OCI-LY7 (cell line): ENCODE data around the gene USH1G. TPM values are rescaled to one million over a fixed set of nuclear protein-coding genes. Genes with fewer than 3 reads are reported as not detected.

Source experiments
- BruUV-seq: library from RNA; stranded (reverse); fragments of 400-500 nt; replicated peaks from 2 replicates; lab custom pipeline; 2021; lab: Mats Ljungman, UMichigan
- CTCF ChIA-PET: fragments of 300-600 bp; sonication (Branson Sonifier 250); formaldehyde crosslinking; loops from one replicate; lab custom pipeline; 2022; ENCODE audit warnings: antibody characterized with exemption; ENCODE audit not compliant: unreplicated experiment; lab: Charles Lee
- POLR2A ChIA-PET: fragments of 300-600 bp; sonication (Branson Sonifier 250); formaldehyde crosslinking; loops from one replicate; lab custom pipeline; 2022; ENCODE audit warnings: antibody characterized with exemption; lab: Charles Lee
- DNase-seq: peaks from one replicate; pipeline ENCODE4 v3.0.0-alpha.2; 2015; ENCODE audit warnings: low spot score
- H2AFZ ChIP-seq: fragments of 200-600 bp; sonication (generic), shearing (Covaris generic); 2 replicates; pipeline ENCODE4 v1.6.1; 2014; ENCODE audit warnings: mild to moderate bottlenecking, antibody characterized with exemption, low read length, moderate library complexity
- H3K27ac ChIP-seq: fragments of 200-600 bp; sonication (generic); 2 replicates; pipeline ENCODE4 v1.5.1; 2014; ENCODE audit warnings: mixed run types, low read depth, mild to moderate bottlenecking, moderate library complexity, low read length, inconsistent platforms; ENCODE audit not compliant: poor library complexity, severe bottlenecking
- H3K36me3 ChIP-seq: fragments of 200-600 bp; sonication (generic); 2 replicates; pipeline ENCODE4 v1.6.1; 2014; ENCODE audit warnings: mild to moderate bottlenecking, antibody characterized with exemption, low read length, moderate library complexity, mixed read lengths; ENCODE audit not compliant: insufficient read depth
- H3K4me1 ChIP-seq: fragments of 200-600 bp; sonication (generic); 2 replicates; pipeline ENCODE4 v1.5.1; 2014; ENCODE audit warnings: mild to moderate bottlenecking, low read length; ENCODE audit not compliant: insufficient read depth, poor library complexity, severe bottlenecking
- H3K4me2 ChIP-seq: fragments of 200-600 bp; sonication (generic); 2 replicates; pipeline ENCODE4 v1.6.1; 2014; ENCODE audit warnings: mild to moderate bottlenecking, low read length
- H3K4me3 ChIP-seq: fragments of 200-600 bp; sonication (generic); 2 replicates; pipeline ENCODE4 v1.5.1; 2014; ENCODE audit warnings: mild to moderate bottlenecking, low read depth, low read length; ENCODE audit not compliant: poor library complexity, severe bottlenecking
- H3K79me2 ChIP-seq: fragments of 200-600 bp; sonication (generic); 2 replicates; pipeline ENCODE4 v1.6.1; 2016; ENCODE audit warnings: low read depth, mild to moderate bottlenecking, low read length, moderate library complexity, mixed read lengths; ENCODE audit not compliant: insufficient read depth
- H3K9me2 ChIP-seq: fragments of 200-600 bp; sonication (generic); 2 replicates; pipeline ENCODE4 v1.6.1; 2016; ENCODE audit warnings: mild to moderate bottlenecking, low read length, mixed read lengths; ENCODE audit not compliant: insufficient read depth
- H3K9me3 ChIP-seq: fragments of 200-600 bp; sonication (generic); 2 replicates; pipeline ENCODE4 v1.6.1; 2014; ENCODE audit warnings: mild to moderate bottlenecking, mixed run types, low read length, mixed read lengths
- H4K20me1 ChIP-seq: fragments of 200-600 bp; sonication (generic); 2 replicates; pipeline ENCODE4 v1.6.1; 2014; ENCODE audit warnings: mild to moderate bottlenecking, antibody characterized with exemption, low read length, moderate library complexity, mixed read lengths; ENCODE audit not compliant: insufficient read depth
- CTCF ChIP-seq: fragments of 200-600 bp; sonication (generic); conservative IDR thresholded peaks from 2 replicates; pipeline ENCODE4 v1.5.1; 2014; ENCODE audit warnings: mild to moderate bottlenecking, antibody characterized with exemption, low read length, moderate library complexity, mixed read lengths
- EZH2phosphoT487 ChIP-seq: fragments of 200-600 bp; sonication (generic); IDR thresholded peaks from 2 replicates; pipeline ENCODE4 v1.6.1; 2018; ENCODE audit warnings: low read depth, borderline replicate concordance, mild to moderate bottlenecking, mixed run types, antibody characterized with exemption, low read length, moderate library complexity, mixed read lengths
- intact Hi-C: fragments of 100-400 bp; cut with micrococcal nuclease; formaldehyde crosslinking; loops from one replicate; pipeline ENCODE4 v1.10.0; 2022; ENCODE audit not compliant: unreplicated experiment
- total RNA-seq, 2 experiments: library from RNA; depleted of rRNA in 1 of 2; stranded (reverse); fragments of >200 nt in 1 of 2; shearing (Covaris generic) in 1 of 2; gene quantifications; 2 replicates each; pipeline ENCODE4 v1.2.3, GENCODE V29; 2014 to 2022

USH1G gene
- total RNA-seq, 2 experiments from 2014 or later: not detected

- CTCF ChIA-PET: no interaction called here
- Histone ChIP-seq H3K4me2 (no peak overlapping the region), H2AFZ (no peak overlapping the region), H3K27ac (no peak overlapping the region), H3K4me1 (no peaks in the 10 kb centered on the region), H3K9me3 (no peaks in the 10 kb centered on the region), H3K4me3 (no peak overlapping the region), H4K20me1 (no peaks in the 10 kb centered on the region), H3K79me2 (no peaks in the 10 kb centered on the region), H3K36me3 (no peaks in the 10 kb centered on the region), H3K9me2 (no peaks in the 10 kb centered on the region)
- intact Hi-C loops: no loop called here
- BruUV-seq: no TSS peak
- DNase-seq: no peak
- TF ChIP-seq EZH2phosphoT487: no peak
- no peak for TF ChIP-seq CTCF
- POLR2A ChIA-PET: no interaction called here
Measured at GRCh38 chr17:74952431-74953133, 29.5 kb upstream of the USH1G start.

GRCh38 chr17:74951680-74952421 is 28.8 kb upstream of the USH1G start:
- no peaks in the 10 kb centered on the region for H4K20me1 ChIP-seq

More at GRCh38 chr17:74951680-74952421, 28.8 kb upstream of the USH1G start:
- Histone ChIP-seq H3K36me3 (no peaks in the 10 kb centered on the region), H3K9me3 (no peaks in the 10 kb centered on the region), H2AFZ (no peak overlapping the region), H3K9me2 (no peaks in the 10 kb centered on the region), H3K79me2 (no peaks in the 10 kb centered on the region), H3K4me3 (no peak overlapping the region), H3K27ac (no peak overlapping the region), H3K4me2 (no peak overlapping the region), H3K4me1 (no peaks in the 10 kb centered on the region)
- TF ChIP-seq EZH2phosphoT487 (no peak), CTCF (no peak)
- intact Hi-C loops: no loop called here
- CTCF ChIA-PET: no interaction called here
- POLR2A ChIA-PET: no interaction called here
- no peak for DNase-seq
- BruUV-seq: no TSS peak
